HL-60 (cell line): ENCODE results near the gene CCDC69.

Experiments
- DNase-seq, 2 experiments: peaks; one replicate each; pipeline ENCODE4 v3.0.0-alpha.2; 2010 to 2020; ENCODE audit warnings: low read depth in 1 of 2, low spot score in 1 of 2
- H3K27ac ChIP-seq: fragments of 250-450 bp; sonication (Bioruptor Pico); replicated peaks from 2 replicates; pipeline ENCODE4 v1.5.1; 2020; ENCODE audit warnings: mild to moderate bottlenecking, moderate library complexity
- H3K27me3 ChIP-seq: fragments of 250-450 bp; sonication (Bioruptor Pico); 2 replicates; pipeline ENCODE4 v1.5.1; 2021; ENCODE audit warnings: mild to moderate bottlenecking, moderate library complexity; ENCODE audit not compliant: insufficient read depth, poor library complexity, severe bottlenecking
- H3K4me3 ChIP-seq: replicated peaks from 2 replicates; pipeline ENCODE4 v1.5.1; 2011; ENCODE audit warnings: mild to moderate bottlenecking, control low read depth, low read length; ENCODE audit not compliant: insufficient read depth
- GABPA ChIP-seq: IDR thresholded peaks from 2 replicates; pipeline ENCODE4 v1.6.1; 2012; ENCODE audit warnings: low read depth
- POLR2AphosphoS5 ChIP-seq: IDR thresholded peaks from 2 replicates; pipeline ENCODE4 v1.6.1; 2012; ENCODE audit warnings: low read depth
- REST ChIP-seq: IDR thresholded peaks from 2 replicates; pipeline ENCODE4 v1.6.1; 2012; ENCODE audit warnings: low read depth; ENCODE audit not compliant: insufficient replicate concordance
- SPI1 ChIP-seq: IDR thresholded peaks from 2 replicates; pipeline ENCODE4 v1.6.1; 2012; ENCODE audit warnings: low read depth, mild to moderate bottlenecking, borderline replicate concordance
- TF ChIP-seq, protein P1 (sequence below): IDR thresholded peaks from one replicate; pipeline ENCODE4 v1.5.1; 2011; ENCODE audit warnings: low read length, control low read depth, inconsistent platforms; ENCODE audit not compliant: insufficient read depth

The CCDC69 gene

GRCh38 chr5:151144275-151144674 lies 79.6 kb downstream of the CCDC69 start:
- Histone ChIP-seq H3K27me3 (no peaks in the 10 kb centered on the region), H3K27ac (no peak overlapping the region), H3K4me3 (no peak overlapping the region)
- no peak for DNase-seq
- TF ChIP-seq GABPA (no peak), SPI1 (no peak), REST (no peak), POLR2AphosphoS5 (no peak)
- TF ChIP-seq, protein P1, sequence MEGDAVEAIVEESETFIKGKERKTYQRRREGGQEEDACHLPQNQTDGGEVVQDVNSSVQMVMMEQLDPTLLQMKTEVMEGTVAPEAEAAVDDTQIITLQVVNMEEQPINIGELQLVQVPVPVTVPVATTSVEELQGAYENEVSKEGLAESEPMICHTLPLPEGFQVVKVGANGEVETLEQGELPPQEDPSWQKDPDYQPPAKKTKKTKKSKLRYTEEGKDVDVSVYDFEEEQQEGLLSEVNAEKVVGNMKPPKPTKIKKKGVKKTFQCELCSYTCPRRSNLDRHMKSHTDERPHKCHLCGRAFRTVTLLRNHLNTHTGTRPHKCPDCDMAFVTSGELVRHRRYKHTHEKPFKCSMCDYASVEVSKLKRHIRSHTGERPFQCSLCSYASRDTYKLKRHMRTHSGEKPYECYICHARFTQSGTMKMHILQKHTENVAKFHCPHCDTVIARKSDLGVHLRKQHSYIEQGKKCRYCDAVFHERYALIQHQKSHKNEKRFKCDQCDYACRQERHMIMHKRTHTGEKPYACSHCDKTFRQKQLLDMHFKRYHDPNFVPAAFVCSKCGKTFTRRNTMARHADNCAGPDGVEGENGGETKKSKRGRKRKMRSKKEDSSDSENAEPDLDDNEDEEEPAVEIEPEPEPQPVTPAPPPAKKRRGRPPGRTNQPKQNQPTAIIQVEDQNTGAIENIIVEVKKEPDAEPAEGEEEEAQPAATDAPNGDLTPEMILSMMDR, result no peak

DNA sequence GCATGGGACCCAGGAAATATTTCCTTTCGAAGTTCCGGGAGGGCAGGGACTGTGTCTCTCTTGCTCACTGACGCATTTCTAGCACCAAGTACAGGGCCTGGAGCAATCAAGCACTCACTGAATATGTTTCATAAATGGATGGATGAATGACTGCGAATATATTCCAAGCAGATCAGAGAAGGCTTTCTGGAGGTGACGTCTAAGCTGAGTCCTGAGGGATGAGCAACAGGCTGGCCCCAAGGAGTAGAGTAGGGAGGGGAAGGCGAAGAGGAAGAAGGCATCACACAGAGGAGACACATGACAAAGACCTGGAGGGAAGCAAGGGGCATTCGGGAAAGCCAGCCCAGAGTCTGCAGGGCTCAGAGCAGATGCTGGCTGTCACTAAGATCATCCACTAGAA lies 80.2 kb downstream of the CCDC69 start:
- no peak for DNase-seq
- Histone ChIP-seq H3K27ac (no peak overlapping the region), H3K27me3 (no peaks in the 10 kb centered on the region), H3K4me3 (no peak overlapping the region)
- TF ChIP-seq POLR2AphosphoS5 (no peak), SPI1 (no peak), REST (no peak), GABPA (no peak)
- TF ChIP-seq, protein P1, result no peak

GRCh38 chr5:151142933-151143332 lies 81.0 kb downstream of the CCDC69 start:
- DNase-seq, result no peak
- no peak overlapping the region for H3K4me3 ChIP-seq
- TF ChIP-seq REST (no peak), POLR2AphosphoS5 (no peak), SPI1 (no peak), GABPA (no peak)
- TF ChIP-seq, protein P1, result no peak
- H3K27me3 ChIP-seq, result no peaks in the 10 kb centered on the region
- no peak overlapping the region for H3K27ac ChIP-seq
